Stomach (tissue), 4 donors: Measurements from ENCODE around the gene CCDC136.

Experiments used
- CTCF ChIP-seq, 7 experiments: fragments of 450-650 bp in 4 of 7; fragments of 200-600 bp in 3 of 7; sonication (generic) in 3 of 7; IDR thresholded peaks; one replicate each; pipeline ENCODE4 v1.5.1; 2016 to 2019; ENCODE audit warnings: antibody characterized with exemption in 7 of 7, control low read depth in 2 of 7, mild to moderate bottlenecking in 1 of 7
- POLR2A ChIP-seq, 4 donors: fragments of 450-650 bp; IDR thresholded peaks; one replicate each; pipeline ENCODE4 v1.6.1; 2016; ENCODE audit warnings: antibody characterized with exemption in 4 of 4, control low read depth in 2 of 4, mild to moderate bottlenecking in 1 of 4, moderate library complexity in 1 of 4

DNA sequence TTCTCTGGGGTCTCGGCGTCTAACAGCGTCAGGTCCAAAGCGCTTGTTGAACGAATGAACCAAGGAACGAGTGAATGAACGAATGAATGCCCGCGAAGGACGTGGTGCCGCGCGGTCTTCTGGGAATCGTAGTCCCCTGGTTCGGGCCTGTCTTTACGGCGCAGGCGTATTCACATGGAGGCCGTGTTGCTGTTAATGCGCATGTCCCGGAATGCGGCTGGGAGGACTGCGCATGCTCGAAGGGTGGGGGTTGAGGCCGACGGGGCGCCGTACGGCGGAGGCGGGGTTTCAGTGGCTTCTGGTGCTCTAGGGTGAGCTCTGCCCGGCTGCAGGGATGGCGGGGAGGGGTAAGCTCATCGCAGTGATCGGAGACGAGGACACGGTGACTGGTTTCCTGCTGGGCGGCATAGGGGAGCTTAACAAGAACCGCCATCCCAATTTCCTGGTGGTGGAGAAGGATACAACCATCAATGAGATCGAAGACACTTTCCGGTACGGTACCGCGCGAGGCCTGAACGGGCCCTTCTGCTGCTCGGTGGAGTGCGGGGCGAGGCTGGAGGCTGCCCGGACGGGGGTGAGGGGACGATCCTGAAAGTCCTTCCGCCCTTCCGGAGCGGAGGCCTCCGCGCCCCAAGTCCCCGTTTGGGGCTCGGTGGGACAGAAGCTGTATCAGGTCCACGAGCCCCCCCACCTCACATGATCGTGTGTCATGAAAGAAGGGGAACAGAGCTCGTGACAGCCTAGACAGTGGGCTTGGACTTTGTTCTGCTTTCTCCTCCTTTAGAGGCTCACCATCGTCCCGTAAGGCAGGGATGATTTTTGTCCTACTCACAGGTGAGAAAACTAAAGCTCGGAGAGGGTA lies 71.0 kb downstream of the CCDC136 start, which contains the start of gene ATP6V1F:
- TF ChIP-seq CTCF (IDR thresholded peaks at IDR 0.05) = no peak
- no peak for TF ChIP-seq POLR2A (IDR thresholded peaks at IDR 0.05)
